HepG2 (cell line): ENCODE measurements around the gene HAGH. TPM values are rescaled to one million over a fixed set of nuclear protein-coding genes. Genes with fewer than 3 reads are reported as not detected.

Source experiments
- ATF2 ChIP-seq: sonication (generic); formaldehyde crosslinking; IDR thresholded peaks from 2 replicates; pipeline ENCODE4 v1.4.0; 2020; ENCODE audit warnings: missing genetic modification reagents
- ELF1 ChIP-seq: sonication (generic); formaldehyde crosslinking; IDR thresholded peaks from 2 replicates; pipeline ENCODE4 v1.4.0; 2020; ENCODE audit warnings: missing genetic modification reagents
- FOXP1 ChIP-seq, 2 experiments: fragments of 450-650 bp in 1 of 2; IDR thresholded peaks; 2 replicates each; pipeline ENCODE4 v1.6.1; 2017 to 2018; ENCODE audit warnings: antibody characterized with exemption in 1 of 2
- MAFG ChIP-seq: sonication (generic); formaldehyde crosslinking; IDR thresholded peaks from 2 replicates; pipeline ENCODE4 v1.5.1; 2020; ENCODE audit warnings: mild to moderate bottlenecking, missing genetic modification reagents
- MZF1 ChIP-seq: sonication (generic); formaldehyde crosslinking; IDR thresholded peaks from 2 replicates; pipeline ENCODE4 v1.8.1; 2023; ENCODE audit warnings: mild to moderate bottlenecking, missing genetic modification reagents, borderline replicate concordance
- NFKBIZ ChIP-seq: IDR thresholded peaks from 2 replicates; pipeline ENCODE4 v1.6.1; 2018; ENCODE audit warnings: missing genetic modification reagents, missing compliant biosample characterization
- PAWR ChIP-seq: sonication (generic); formaldehyde crosslinking; IDR thresholded peaks from 2 replicates; pipeline ENCODE4 v1.4.0; 2020; ENCODE audit warnings: missing genetic modification reagents, mild to moderate bottlenecking, borderline replicate concordance
- RCOR2 ChIP-seq: IDR thresholded peaks from 2 replicates; pipeline ENCODE4 v1.6.1; 2016; ENCODE audit warnings: missing biosample characterization, missing genetic modification reagents
- RFX5 ChIP-seq: IDR thresholded peaks from 2 replicates; pipeline ENCODE4 v1.6.1; 2011; ENCODE audit warnings: low read depth, low read length, improper control_type of control experiment
- ZC3H4 ChIP-seq: sonication (generic); formaldehyde crosslinking; IDR thresholded peaks from 2 replicates; pipeline ENCODE4 v1.4.0; 2020; ENCODE audit warnings: missing genetic modification reagents, borderline replicate concordance
- ZNF10 ChIP-seq: sonication (generic); formaldehyde crosslinking; IDR thresholded peaks from 2 replicates; pipeline ENCODE4 v1.4.0; 2020; ENCODE audit warnings: mild to moderate bottlenecking, low read depth, missing genetic modification reagents, borderline replicate concordance
- ZNF564 ChIP-seq: sonication (generic); formaldehyde crosslinking; IDR thresholded peaks from 2 replicates; pipeline ENCODE4 v1.8.1; 2023; ENCODE audit warnings: mild to moderate bottlenecking, missing genetic modification reagents
- ZNF629 ChIP-seq: sonication (generic); formaldehyde crosslinking; conservative IDR thresholded peaks from 2 replicates; pipeline ENCODE4 v1.5.0; 2020; ENCODE audit warnings: missing genetic modification reagents
- polyA plus RNA-seq, 8 experiments: library from polyadenylated mRNA; depleted of rRNA in 3 of 8; stranded (reverse) in 7 of 8; unstranded in 1 of 8; fragments of >200 nt; fragmentation: Illumina TruSeq in 4 of 8; extraction: Trizol in 4 of 8; gene quantifications; 2 replicates each; pipeline versions ENCODE4 v1.2.1 to v1.2.3, GENCODE V29; 2011 to 2016; ENCODE audit warnings: low read depth in 4 of 8, missing spikeins in 1 of 8, mixed read lengths in 1 of 8; ENCODE audit not compliant: insufficient read depth in 1 of 8
- total RNA-seq, 5 experiments: library from RNA; depleted of rRNA; stranded (reverse); fragments of >200 nt; fragmentation: Illumina TruSeq; extraction: Trizol; gene quantifications; 2 replicates each; pipeline ENCODE4 v1.2.3, GENCODE V29; 2016; ENCODE audit warnings: low read depth in 1 of 5
- TF ChIP-seq, protein P1 (sequence below): IDR thresholded peaks from 2 replicates; pipeline ENCODE4 v1.4.0; 2020; ENCODE audit warnings: mild to moderate bottlenecking, missing genetic modification reagents
- TF ChIP-seq, protein P2 (sequence below): sonication (generic); formaldehyde crosslinking; IDR thresholded peaks from 2 replicates; pipeline ENCODE4 v1.9.0; 2021; ENCODE audit warnings: missing genetic modification reagents, borderline replicate concordance
- TF ChIP-seq, protein P3 (sequence below): fragments of 450-650 bp; IDR thresholded peaks from 2 replicates; pipeline ENCODE4 v1.6.1; 2016
- TF ChIP-seq, protein P4 (sequence below): sonication (generic); formaldehyde crosslinking; IDR thresholded peaks from 2 replicates; pipeline ENCODE4 v1.8.1; 2023; ENCODE audit warnings: mild to moderate bottlenecking, missing genetic modification reagents

HAGH gene
- total and polyA plus RNA-seq, 2 of the 13 experiments (the other 11 are each of a cell fraction or from before 2014, with no cell fraction given), result 70.4 to 95.4 TPM

GRCh38 chr16:1826691-1827573 lies at the start of gene HAGH, which contains the start of gene FAHD1 (continued):
- TF ChIP-seq RFX5, result peak; percentile 84
- no peak for TF ChIP-seq MAFG (CRISPR knock-in tag)
- TF ChIP-seq ELF1 (CRISPR knock-in tag), result peak; percentile 41; the same call in 1 of the 2 replicates
- TF ChIP-seq PAWR, result no peak
- TF ChIP-seq ZNF629 (CRISPR knock-in tag), result no peak; the same call in 1 of the 2 replicates
- no peak for TF ChIP-seq FOXP1 (IDR thresholded peaks at IDR 0.05)
- TF ChIP-seq FOXP1 (CRISPR knock-in tag; IDR thresholded peaks at IDR 0.05), result 0 out of 2 replicates have a peak, but pooled peaks have one; percentile 9
- TF ChIP-seq ZNF564 (CRISPR knock-in tag), result peak; percentile 87
- peak; percentile 93; the same call in 1 of the 2 replicates for TF ChIP-seq MZF1
- TF ChIP-seq ATF2 (CRISPR knock-in tag), result peak; percentile 90
- 0 out of 2 replicates have a peak, but pooled peaks have one; percentile 22 for TF ChIP-seq RCOR2 (CRISPR knock-in tag)
- peak; percentile 84; the same call in 1 of the 2 replicates for TF ChIP-seq NFKBIZ (CRISPR knock-in tag)
- no peak for TF ChIP-seq ZNF10 (CRISPR knock-in tag)
- no peak for TF ChIP-seq ZC3H4 (CRISPR knock-in tag)
- TF ChIP-seq, protein P1, sequence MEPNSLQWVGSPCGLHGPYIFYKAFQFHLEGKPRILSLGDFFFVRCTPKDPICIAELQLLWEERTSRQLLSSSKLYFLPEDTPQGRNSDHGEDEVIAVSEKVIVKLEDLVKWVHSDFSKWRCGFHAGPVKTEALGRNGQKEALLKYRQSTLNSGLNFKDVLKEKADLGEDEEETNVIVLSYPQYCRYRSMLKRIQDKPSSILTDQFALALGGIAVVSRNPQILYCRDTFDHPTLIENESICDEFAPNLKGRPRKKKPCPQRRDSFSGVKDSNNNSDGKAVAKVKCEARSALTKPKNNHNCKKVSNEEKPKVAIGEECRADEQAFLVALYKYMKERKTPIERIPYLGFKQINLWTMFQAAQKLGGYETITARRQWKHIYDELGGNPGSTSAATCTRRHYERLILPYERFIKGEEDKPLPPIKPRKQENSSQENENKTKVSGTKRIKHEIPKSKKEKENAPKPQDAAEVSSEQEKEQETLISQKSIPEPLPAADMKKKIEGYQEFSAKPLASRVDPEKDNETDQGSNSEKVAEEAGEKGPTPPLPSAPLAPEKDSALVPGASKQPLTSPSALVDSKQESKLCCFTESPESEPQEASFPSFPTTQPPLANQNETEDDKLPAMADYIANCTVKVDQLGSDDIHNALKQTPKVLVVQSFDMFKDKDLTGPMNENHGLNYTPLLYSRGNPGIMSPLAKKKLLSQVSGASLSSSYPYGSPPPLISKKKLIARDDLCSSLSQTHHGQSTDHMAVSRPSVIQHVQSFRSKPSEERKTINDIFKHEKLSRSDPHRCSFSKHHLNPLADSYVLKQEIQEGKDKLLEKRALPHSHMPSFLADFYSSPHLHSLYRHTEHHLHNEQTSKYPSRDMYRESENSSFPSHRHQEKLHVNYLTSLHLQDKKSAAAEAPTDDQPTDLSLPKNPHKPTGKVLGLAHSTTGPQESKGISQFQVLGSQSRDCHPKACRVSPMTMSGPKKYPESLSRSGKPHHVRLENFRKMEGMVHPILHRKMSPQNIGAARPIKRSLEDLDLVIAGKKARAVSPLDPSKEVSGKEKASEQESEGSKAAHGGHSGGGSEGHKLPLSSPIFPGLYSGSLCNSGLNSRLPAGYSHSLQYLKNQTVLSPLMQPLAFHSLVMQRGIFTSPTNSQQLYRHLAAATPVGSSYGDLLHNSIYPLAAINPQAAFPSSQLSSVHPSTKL, result peak; percentile 61
- TF ChIP-seq, protein P2, sequence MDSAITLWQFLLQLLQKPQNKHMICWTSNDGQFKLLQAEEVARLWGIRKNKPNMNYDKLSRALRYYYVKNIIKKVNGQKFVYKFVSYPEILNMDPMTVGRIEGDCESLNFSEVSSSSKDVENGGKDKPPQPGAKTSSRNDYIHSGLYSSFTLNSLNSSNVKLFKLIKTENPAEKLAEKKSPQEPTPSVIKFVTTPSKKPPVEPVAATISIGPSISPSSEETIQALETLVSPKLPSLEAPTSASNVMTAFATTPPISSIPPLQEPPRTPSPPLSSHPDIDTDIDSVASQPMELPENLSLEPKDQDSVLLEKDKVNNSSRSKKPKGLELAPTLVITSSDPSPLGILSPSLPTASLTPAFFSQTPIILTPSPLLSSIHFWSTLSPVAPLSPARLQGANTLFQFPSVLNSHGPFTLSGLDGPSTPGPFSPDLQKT (CRISPR knock-in tag), result no peak
- TF ChIP-seq, protein P3, sequence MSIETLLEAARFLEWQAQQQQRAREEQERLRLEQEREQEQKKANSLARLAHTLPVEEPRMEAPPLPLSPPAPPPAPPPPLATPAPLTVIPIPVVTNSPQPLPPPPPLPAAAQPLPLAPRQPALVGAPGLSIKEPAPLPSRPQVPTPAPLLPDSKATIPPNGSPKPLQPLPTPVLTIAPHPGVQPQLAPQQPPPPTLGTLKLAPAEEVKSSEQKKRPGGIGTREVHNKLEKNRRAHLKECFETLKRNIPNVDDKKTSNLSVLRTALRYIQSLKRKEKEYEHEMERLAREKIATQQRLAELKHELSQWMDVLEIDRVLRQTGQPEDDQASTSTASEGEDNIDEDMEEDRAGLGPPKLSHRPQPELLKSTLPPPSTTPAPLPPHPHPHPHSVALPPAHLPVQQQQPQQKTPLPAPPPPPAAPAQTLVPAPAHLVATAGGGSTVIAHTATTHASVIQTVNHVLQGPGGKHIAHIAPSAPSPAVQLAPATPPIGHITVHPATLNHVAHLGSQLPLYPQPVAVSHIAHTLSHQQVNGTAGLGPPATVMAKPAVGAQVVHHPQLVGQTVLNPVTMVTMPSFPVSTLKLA, result peak; percentile 58
- TF ChIP-seq, protein P4, sequence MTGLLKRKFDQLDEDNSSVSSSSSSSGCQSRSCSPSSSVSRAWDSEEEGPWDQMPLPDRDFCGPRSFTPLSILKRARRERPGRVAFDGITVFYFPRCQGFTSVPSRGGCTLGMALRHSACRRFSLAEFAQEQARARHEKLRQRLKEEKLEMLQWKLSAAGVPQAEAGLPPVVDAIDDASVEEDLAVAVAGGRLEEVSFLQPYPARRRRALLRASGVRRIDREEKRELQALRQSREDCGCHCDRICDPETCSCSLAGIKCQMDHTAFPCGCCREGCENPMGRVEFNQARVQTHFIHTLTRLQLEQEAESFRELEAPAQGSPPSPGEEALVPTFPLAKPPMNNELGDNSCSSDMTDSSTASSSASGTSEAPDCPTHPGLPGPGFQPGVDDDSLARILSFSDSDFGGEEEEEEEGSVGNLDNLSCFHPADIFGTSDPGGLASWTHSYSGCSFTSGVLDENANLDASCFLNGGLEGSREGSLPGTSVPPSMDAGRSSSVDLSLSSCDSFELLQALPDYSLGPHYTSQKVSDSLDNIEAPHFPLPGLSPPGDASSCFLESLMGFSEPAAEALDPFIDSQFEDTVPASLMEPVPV (CRISPR knock-in tag), result peak; percentile 83; the same call in 1 of the 2 replicates
